ENCODE results near the gene FBXL3. TPM values are rescaled to one million over a fixed set of nuclear protein-coding genes. Genes with fewer than 3 reads are reported as not detected.
"Not testable (repeated sequence)": the region's sequence is repeated elsewhere in the genome, so short reads cannot be mapped to it uniquely, and the experiment has no call there.

The FBXL3 gene
- total RNA-seq, 1 experiment from 2014 or later, result 39.1 TPM

- Histone ChIP-seq H3K4me3 (ENCODE audit: low read length) (no peak overlapping the region), H3K79me2 (ENCODE audit: low read length) (no peaks in the 10 kb centered on the region), H3K9ac (ENCODE audit: low read length) (no peak overlapping the region), H3K36me3 (ENCODE audit: low read depth, low read length) (no peaks in the 10 kb centered on the region), H3F3A (ENCODE audit: low read length, unreplicated experiment) (no peaks in the 10 kb centered on the region), H4K20me1 (ENCODE audit: low read length) (no peaks in the 10 kb centered on the region), H3K9me2 (replicated peaks; ENCODE audit: low read length) (no peaks in the 10 kb centered on the region), H3K4me1 (ENCODE audit: insufficient read depth, low read length) (no peaks in the 10 kb centered on the region), H3K9me3 (ENCODE audit: low read length) (no peaks in the 10 kb centered on the region), H3K27ac (ENCODE audit: low read length) (no peak overlapping the region), H3K27me3 (ENCODE audit: low read length) (no peaks in the 10 kb centered on the region), H3K4me2 (ENCODE audit: low read length) (no peak overlapping the region), H2AFZ (ENCODE audit: low read length) (no peak overlapping the region)
- ChIA-PET CTCF (no interaction called here), POLR2A (ENCODE audit: unreplicated experiment) (no interaction called here)
- TF ChIP-seq EZH2 (IDR thresholded peaks at IDR 0.05; ENCODE audit: low read length, unreplicated experiment) (no peak), CTCF (conservative IDR thresholded peaks at IDR 0.05; ENCODE audit: low read depth, low read length) (no peak), EZH2phosphoT487 (IDR thresholded peaks at IDR 0.05; ENCODE audit: borderline replicate concordance, low read length) (no peak)
- no peak for DNase-seq
- no TSS peak for BruUV-seq (replicated peaks)
- intact Hi-C loops (cut with micrococcal nuclease), result no loop called here
- no peak for ATAC-seq
These were observed 58.9 kb downstream of the FBXL3 start for GRCh38 chr13:76968041-76968440.

- Histone ChIP-seq H3K9me3 (ENCODE audit: low read length) (no peaks in the 10 kb centered on the region), H3K4me1 (ENCODE audit: insufficient read depth, low read length) (no peaks in the 10 kb centered on the region), H3K79me2 (ENCODE audit: low read length) (no peaks in the 10 kb centered on the region), H3F3A (ENCODE audit: low read length, unreplicated experiment) (no peaks in the 10 kb centered on the region), H2AFZ (ENCODE audit: low read length) (no peak overlapping the region), H3K36me3 (ENCODE audit: low read depth, low read length) (no peaks in the 10 kb centered on the region), H4K20me1 (ENCODE audit: low read length) (no peaks in the 10 kb centered on the region), H3K27ac (ENCODE audit: low read length) (no peak overlapping the region), H3K4me3 (ENCODE audit: low read length) (no peak overlapping the region), H3K9ac (ENCODE audit: low read length) (no peak overlapping the region), H3K4me2 (ENCODE audit: low read length) (no peak overlapping the region), H3K27me3 (ENCODE audit: low read length) (no peaks in the 10 kb centered on the region), H3K9me2 (replicated peaks; ENCODE audit: low read length) (no peaks in the 10 kb centered on the region)
- DNase-seq, result no peak
- POLR2A ChIA-PET (ENCODE audit: unreplicated experiment), result no interaction called here
- TF ChIP-seq EZH2phosphoT487 (IDR thresholded peaks at IDR 0.05; ENCODE audit: borderline replicate concordance, low read length) (no peak), CTCF (conservative IDR thresholded peaks at IDR 0.05; ENCODE audit: low read depth, low read length) (no peak), EZH2 (IDR thresholded peaks at IDR 0.05; ENCODE audit: low read length, unreplicated experiment) (no peak)
- CTCF ChIA-PET, result no interaction called here
- BruUV-seq (replicated peaks), result no TSS peak
- intact Hi-C loops (cut with micrococcal nuclease), result no loop called here
- no peak for ATAC-seq
These were observed 59.9 kb downstream of the FBXL3 start for GRCh38 chr13:76967031-76967430.

- no peaks in the 10 kb centered on the region for H3K36me3 ChIP-seq (ENCODE audit: low read depth, low read length)
- no peak overlapping the region for H3K9ac ChIP-seq (ENCODE audit: low read length)
- ChIA-PET CTCF (no interaction called here), POLR2A (ENCODE audit: unreplicated experiment) (no interaction called here)
- no peak overlapping the region for H2AFZ ChIP-seq (ENCODE audit: low read length)
- DNase-seq (peak; percentile 18), ATAC-seq (peak; percentile 31)
- H3K4me1 ChIP-seq (ENCODE audit: insufficient read depth, low read length), result no peaks in the 10 kb centered on the region
- no peaks in the 10 kb centered on the region for H3K79me2 ChIP-seq (ENCODE audit: low read length)
- intact Hi-C loops (cut with micrococcal nuclease), result no loop called here
- H3F3A ChIP-seq (ENCODE audit: low read length, unreplicated experiment), result no peaks in the 10 kb centered on the region
- no peaks in the 10 kb centered on the region for H3K27me3 ChIP-seq (ENCODE audit: low read length)
- no peak overlapping the region for H3K4me2 ChIP-seq (ENCODE audit: low read length)
- no peaks in the 10 kb centered on the region for H3K9me3 ChIP-seq (ENCODE audit: low read length)
- no peaks in the 10 kb centered on the region for H4K20me1 ChIP-seq (ENCODE audit: low read length)
- H3K9me2 ChIP-seq (replicated peaks; ENCODE audit: low read length), result no peaks in the 10 kb centered on the region
- H3K27ac ChIP-seq (ENCODE audit: low read length), result no peak overlapping the region
- no peak overlapping the region for H3K4me3 ChIP-seq (ENCODE audit: low read length)
- TF ChIP-seq CTCF (conservative IDR thresholded peaks at IDR 0.05; ENCODE audit: low read depth, low read length) (no peak), EZH2 (IDR thresholded peaks at IDR 0.05; ENCODE audit: low read length, unreplicated experiment) (no peak), EZH2phosphoT487 (IDR thresholded peaks at IDR 0.05; ENCODE audit: borderline replicate concordance, low read length) (no peak)
- no TSS peak for BruUV-seq (replicated peaks)
These were observed 61.1 kb downstream of the FBXL3 start for GRCh38 chr13:76965759-76966421.

- intact Hi-C loops (cut with micrococcal nuclease); H3K27ac ChIP-seq (ENCODE audit: low read length); DNase-seq; CTCF ChIA-PET; POLR2A ChIA-PET (ENCODE audit: unreplicated experiment); H3K9me3 ChIP-seq (ENCODE audit: low read length); H3K4me3 ChIP-seq (ENCODE audit: low read length); H3K4me1 ChIP-seq (ENCODE audit: insufficient read depth, low read length); ATAC-seq; H3K4me2 ChIP-seq (ENCODE audit: low read length); BruUV-seq (replicated peaks); H2AFZ ChIP-seq (ENCODE audit: low read length); H3F3A ChIP-seq (ENCODE audit: low read length, unreplicated experiment); H3K9ac ChIP-seq (ENCODE audit: low read length); H3K9me2 ChIP-seq (replicated peaks; ENCODE audit: low read length); H3K27me3 ChIP-seq (ENCODE audit: low read length); H3K36me3 ChIP-seq (ENCODE audit: low read depth, low read length); H4K20me1 ChIP-seq (ENCODE audit: low read length); H3K79me2 ChIP-seq (ENCODE audit: low read length): not testable (repeated sequence)
These were observed 67.2 kb downstream of the FBXL3 start for GRCh38 chr13:76959734-76960133.
